Measurements from ENCODE around the gene EXOSC2.

GRCh38 chr9:130651221-130651620 is 42.4 kb upstream of the EXOSC2 start:
- TF ChIP-seq, protein P1, sequence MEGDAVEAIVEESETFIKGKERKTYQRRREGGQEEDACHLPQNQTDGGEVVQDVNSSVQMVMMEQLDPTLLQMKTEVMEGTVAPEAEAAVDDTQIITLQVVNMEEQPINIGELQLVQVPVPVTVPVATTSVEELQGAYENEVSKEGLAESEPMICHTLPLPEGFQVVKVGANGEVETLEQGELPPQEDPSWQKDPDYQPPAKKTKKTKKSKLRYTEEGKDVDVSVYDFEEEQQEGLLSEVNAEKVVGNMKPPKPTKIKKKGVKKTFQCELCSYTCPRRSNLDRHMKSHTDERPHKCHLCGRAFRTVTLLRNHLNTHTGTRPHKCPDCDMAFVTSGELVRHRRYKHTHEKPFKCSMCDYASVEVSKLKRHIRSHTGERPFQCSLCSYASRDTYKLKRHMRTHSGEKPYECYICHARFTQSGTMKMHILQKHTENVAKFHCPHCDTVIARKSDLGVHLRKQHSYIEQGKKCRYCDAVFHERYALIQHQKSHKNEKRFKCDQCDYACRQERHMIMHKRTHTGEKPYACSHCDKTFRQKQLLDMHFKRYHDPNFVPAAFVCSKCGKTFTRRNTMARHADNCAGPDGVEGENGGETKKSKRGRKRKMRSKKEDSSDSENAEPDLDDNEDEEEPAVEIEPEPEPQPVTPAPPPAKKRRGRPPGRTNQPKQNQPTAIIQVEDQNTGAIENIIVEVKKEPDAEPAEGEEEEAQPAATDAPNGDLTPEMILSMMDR (IDR thresholded peaks at IDR 0.05; ENCODE audit: insufficient read depth, low read length, poor library complexity, severe bottlenecking), result no peak
- TF ChIP-seq EZH2phosphoT487 (conservative IDR thresholded peaks at IDR 0.05; ENCODE audit: low read length), result no peak

All from SU-DHL-6 (cell line).